T-helper 17 cell (primary cell): ENCODE data around the gene PLEKHA6. TPM values are rescaled to one million over a fixed set of nuclear protein-coding genes. Genes with fewer than 3 reads are reported as not detected.
"Not testable (repeated sequence)": the region's sequence is repeated elsewhere in the genome, so short reads cannot be mapped to it uniquely, and the experiment has no call there.

Experiments used
- ATAC-seq: fragments of 150-1000 bp; cut with Tn5 transposase; 2 replicates; pipeline ENCODE4 v1.10.0; 2021; ENCODE audit warnings: mild to moderate bottlenecking, moderate library complexity
- DNase-seq, 3 donors: peaks; one replicate each; pipeline versions ENCODE4 v3.0.0 to v3.0.0-alpha.2; 2020 to 2021
- H3K9me3 ChIP-seq: one replicate; pipeline ENCODE4 v1.7.0; 2013; ENCODE audit warnings: low read length, mild to moderate bottlenecking; ENCODE audit not compliant: control insufficient read depth, poor library complexity, severe bottlenecking
- H3K27ac Mint-ChIP-seq: one replicate; pipeline ENCODE4 v1.8.0; 2022; ENCODE audit warnings: mild to moderate bottlenecking, moderate library complexity, mixed read lengths
- H3K27me3 Mint-ChIP-seq: one replicate; pipeline ENCODE4 v1.8.0; 2022; ENCODE audit warnings: mixed read lengths
- H3K36me3 Mint-ChIP-seq: one replicate; pipeline ENCODE4 v1.8.0; 2022; ENCODE audit warnings: low read depth, mixed read lengths
- H3K4me1 Mint-ChIP-seq: one replicate; pipeline ENCODE4 v1.8.0; 2022; ENCODE audit warnings: mild to moderate bottlenecking, mixed read lengths
- H3K4me3 Mint-ChIP-seq: one replicate; pipeline ENCODE4 v1.8.0; 2022; ENCODE audit warnings: mild to moderate bottlenecking, moderate library complexity, mixed read lengths
- total RNA-seq, 4 donors: library from RNA in 2 of 4; stranded (reverse) in 2 of 4; gene quantifications; one replicate each; pipeline ENCODE4 v1.2.3 and lab custom pipeline; 2022 to 2026

The PLEKHA6 gene
- total RNA-seq, 2 donors from 2014 or later = 0.47 to 0.50 TPM

- ATAC-seq (no peak), DNase-seq (no peak)
- H3K36me3 Mint-ChIP-seq = peaks cover 2% of the 10 kb centered on the region
- no peak overlapping the region for H3K4me3 Mint-ChIP-seq
- H3K9me3 ChIP-seq = no peaks in the 10 kb centered on the region
- peaks cover 2% of the 10 kb centered on the region for H3K4me1 Mint-ChIP-seq
- H3K27me3 Mint-ChIP-seq = peaks cover 51% of the 10 kb centered on the region
- H3K27ac Mint-ChIP-seq = no peak overlapping the region
Observed at GRCh38 chr1:204319462-204319861, 40.3 kb downstream of the PLEKHA6 start.

- no peak overlapping the region for H3K4me3 Mint-ChIP-seq
- H3K27ac Mint-ChIP-seq = no peak overlapping the region
- H3K9me3 ChIP-seq = no peaks in the 10 kb centered on the region
- peaks cover 2% of the 10 kb centered on the region for H3K4me1 Mint-ChIP-seq
- ATAC-seq (no peak), DNase-seq (no peak)
- peaks cover 49% of the 10 kb centered on the region for H3K27me3 Mint-ChIP-seq
- H3K36me3 Mint-ChIP-seq = peaks cover 2% of the 10 kb centered on the region
Observed at GRCh38 chr1:204319027-204319426, 40.7 kb downstream of the PLEKHA6 start.

GRCh38 chr1:204318324-204318723, 41.4 kb downstream of the PLEKHA6 start:
- Mint-ChIP-seq H3K4me3 (no peak overlapping the region), H3K4me1 (peaks cover 5% of the 10 kb centered on the region), H3K36me3 (peaks cover 2% of the 10 kb centered on the region), H3K27ac (no peak overlapping the region), H3K27me3 (peaks cover 52% of the 10 kb centered on the region)
- ATAC-seq (no peak), DNase-seq (no peak)
- H3K9me3 ChIP-seq = no peaks in the 10 kb centered on the region

GRCh38 chr1:204317170-204317569, 42.6 kb downstream of the PLEKHA6 start:
- DNase-seq = no peak
- Mint-ChIP-seq H3K27me3 (peaks cover 48% of the 10 kb centered on the region), H3K27ac (no peak overlapping the region), H3K4me1 (peaks cover 9% of the 10 kb centered on the region), H3K4me3 (no peak overlapping the region), H3K36me3 (no peaks in the 10 kb centered on the region)
- H3K9me3 ChIP-seq = no peaks in the 10 kb centered on the region
- no peak for ATAC-seq

- H3K36me3 Mint-ChIP-seq = no peaks in the 10 kb centered on the region
- no peak overlapping the region for H3K4me3 Mint-ChIP-seq
Observed at GRCh38 chr1:204316164-204316563, 43.6 kb downstream of the PLEKHA6 start.

GRCh38 chr1:204314893-204315658, 44.7 kb downstream of the PLEKHA6 start:
- ATAC-seq = no peak
- no peaks in the 10 kb centered on the region for H3K9me3 ChIP-seq
- Mint-ChIP-seq H3K27ac (peak overlapping the region; percentile 49), H3K27me3 (peaks cover 48% of the 10 kb centered on the region), H3K4me1 (peaks cover 9% of the 10 kb centered on the region), H3K36me3 (peaks cover 2% of the 10 kb centered on the region), H3K4me3 (no peak overlapping the region)
- no peak for DNase-seq

More at GRCh38 chr1:204316164-204316563, 43.6 kb downstream of the PLEKHA6 start:
- no peak for ATAC-seq
- Mint-ChIP-seq H3K4me1 (peaks cover 9% of the 10 kb centered on the region), H3K27ac (peak overlapping the region; percentile 49), H3K27me3 (peaks cover 42% of the 10 kb centered on the region)
- no peak for DNase-seq
- no peaks in the 10 kb centered on the region for H3K9me3 ChIP-seq

GRCh38 chr1:204314171-204314892, 45.4 kb downstream of the PLEKHA6 start:
- H3K36me3 Mint-ChIP-seq = peaks cover 2% of the 10 kb centered on the region
- no peaks in the 10 kb centered on the region for H3K9me3 ChIP-seq
- no peak for ATAC-seq
- no peak overlapping the region for H3K27ac Mint-ChIP-seq
- H3K4me3 Mint-ChIP-seq = no peak overlapping the region
- no peak for DNase-seq
- peaks cover 9% of the 10 kb centered on the region for H3K4me1 Mint-ChIP-seq
- peaks cover 45% of the 10 kb centered on the region for H3K27me3 Mint-ChIP-seq

GRCh38 chr1:204313675-204314074, 46.1 kb downstream of the PLEKHA6 start:
- Mint-ChIP-seq H3K27ac (no peak overlapping the region), H3K4me3 (peak overlapping the region; percentile 31), H3K36me3 (peaks cover 2% of the 10 kb centered on the region), H3K4me1 (peaks cover 9% of the 10 kb centered on the region), H3K27me3 (peaks cover 47% of the 10 kb centered on the region)
- ATAC-seq (no peak), DNase-seq (no peak)
- no peaks in the 10 kb centered on the region for H3K9me3 ChIP-seq

GRCh38 chr1:204310970-204311369, 48.8 kb downstream of the PLEKHA6 start:
- H3K36me3 Mint-ChIP-seq, H3K4me1 Mint-ChIP-seq, H3K9me3 ChIP-seq, H3K27ac Mint-ChIP-seq, H3K4me3 Mint-ChIP-seq, DNase-seq, ATAC-seq: not testable (repeated sequence)
- peaks cover 70% of the 10 kb centered on the region for H3K27me3 Mint-ChIP-seq

- Mint-ChIP-seq H3K4me3 (no peak overlapping the region), H3K36me3 (peaks cover 11% of the 10 kb centered on the region), H3K27ac (no peak overlapping the region), H3K4me1 (peaks cover 2% of the 10 kb centered on the region), H3K27me3 (peaks cover 62% of the 10 kb centered on the region)
- H3K9me3 ChIP-seq = no peaks in the 10 kb centered on the region
- no peak for ATAC-seq
- no peak for DNase-seq
Observed at GRCh38 chr1:204308023-204308628, 51.6 kb downstream of the PLEKHA6 start.

GRCh38 chr1:204307334-204307883, 52.3 kb downstream of the PLEKHA6 start:
- no peaks in the 10 kb centered on the region for H3K4me1 Mint-ChIP-seq

GRCh38 chr1:204306076-204306475, 53.7 kb downstream of the PLEKHA6 start:
- Mint-ChIP-seq H3K36me3 (peaks cover 11% of the 10 kb centered on the region), H3K4me3 (peak overlapping the region; percentile 37), H3K27me3 (peaks cover 71% of the 10 kb centered on the region), H3K4me1 (no peaks in the 10 kb centered on the region), H3K27ac (no peak overlapping the region)
- ATAC-seq (no peak), DNase-seq (no peak)
- no peaks in the 10 kb centered on the region for H3K9me3 ChIP-seq

More at GRCh38 chr1:204307334-204307883, 52.3 kb downstream of the PLEKHA6 start:
- no peak overlapping the region for H3K4me3 Mint-ChIP-seq
- H3K36me3 Mint-ChIP-seq = peaks cover 11% of the 10 kb centered on the region
- peaks cover 65% of the 10 kb centered on the region for H3K27me3 Mint-ChIP-seq
- no peak for ATAC-seq
- H3K9me3 ChIP-seq = no peaks in the 10 kb centered on the region
- no peak overlapping the region for H3K27ac Mint-ChIP-seq
- no peak for DNase-seq

GRCh38 chr1:204304067-204304466, 55.7 kb downstream of the PLEKHA6 start:
- Mint-ChIP-seq H3K4me3 (no peak overlapping the region), H3K4me1 (no peaks in the 10 kb centered on the region), H3K36me3 (peaks cover 9% of the 10 kb centered on the region), H3K27me3 (peaks cover 69% of the 10 kb centered on the region), H3K27ac (no peak overlapping the region)
- no peak for DNase-seq
- H3K9me3 ChIP-seq = no peaks in the 10 kb centered on the region
- no peak for ATAC-seq
